ENCODE measurements around the gene NDFIP1.
"Not testable (repeated sequence)": the region's sequence is repeated elsewhere in the genome, so short reads cannot be mapped to it uniquely, and the experiment has no call there.

The NDFIP1 gene

DNA sequence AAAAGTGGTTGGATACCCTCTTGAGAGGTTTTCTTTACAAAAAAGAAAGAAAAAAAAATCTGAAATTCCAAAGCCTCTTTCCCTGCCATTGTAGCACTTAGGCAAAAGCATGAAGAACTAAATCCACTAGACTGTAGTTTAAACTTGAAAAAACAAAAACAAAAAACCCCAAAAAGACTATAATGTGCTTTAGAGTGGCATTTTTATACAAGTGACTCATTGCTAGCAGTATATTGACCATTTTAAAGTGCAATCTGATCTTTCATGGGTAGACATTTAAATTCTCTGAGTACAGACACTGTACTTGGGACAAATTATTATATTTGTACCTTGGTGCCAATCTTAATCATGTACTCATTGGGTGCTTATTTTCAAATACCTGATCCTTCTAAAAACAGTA, 50.8 kb downstream of the NDFIP1 start:
- DNase-seq, result no peak

DNA sequence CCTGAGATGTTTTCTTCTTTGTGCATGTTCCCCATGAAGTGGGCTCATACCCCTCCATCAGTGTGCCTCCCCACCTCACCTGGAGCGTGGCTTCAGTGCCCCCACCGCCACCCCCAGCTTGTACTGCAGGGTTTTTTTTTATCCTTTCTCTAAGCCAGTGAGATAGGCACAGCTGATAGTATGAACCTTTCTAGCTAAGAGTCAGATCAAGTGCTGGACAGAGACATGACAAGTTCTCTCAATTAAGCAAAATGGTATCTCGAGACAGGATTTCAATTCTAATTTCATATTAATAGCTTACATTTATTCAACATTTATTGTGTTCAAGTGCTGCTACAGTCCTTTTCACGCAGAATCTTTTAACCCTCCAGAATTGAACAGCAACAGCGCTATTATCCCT, 55.7 kb downstream of the NDFIP1 start:
- DNase-seq, result no peak

DNA sequence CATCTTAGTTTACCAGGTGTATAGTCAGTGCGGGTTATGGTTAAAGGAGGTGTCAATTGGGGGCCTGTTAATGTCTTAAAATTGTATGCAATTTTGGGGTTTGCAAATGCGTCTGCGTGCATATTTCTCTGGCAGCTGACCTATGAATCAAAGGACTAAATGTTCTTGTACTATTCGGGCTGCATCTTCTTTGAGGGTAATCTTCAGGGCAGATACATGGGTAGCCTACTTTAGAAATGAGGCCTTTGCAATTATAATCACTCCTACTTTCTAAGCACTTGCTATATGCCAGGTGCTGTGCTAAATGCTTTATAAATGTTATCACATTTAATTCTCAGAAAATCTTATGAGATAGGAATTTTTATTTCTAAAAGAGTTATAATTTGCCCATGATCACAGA, 58.2 kb downstream of the NDFIP1 start:
- DNase-seq, result no peak

DNA sequence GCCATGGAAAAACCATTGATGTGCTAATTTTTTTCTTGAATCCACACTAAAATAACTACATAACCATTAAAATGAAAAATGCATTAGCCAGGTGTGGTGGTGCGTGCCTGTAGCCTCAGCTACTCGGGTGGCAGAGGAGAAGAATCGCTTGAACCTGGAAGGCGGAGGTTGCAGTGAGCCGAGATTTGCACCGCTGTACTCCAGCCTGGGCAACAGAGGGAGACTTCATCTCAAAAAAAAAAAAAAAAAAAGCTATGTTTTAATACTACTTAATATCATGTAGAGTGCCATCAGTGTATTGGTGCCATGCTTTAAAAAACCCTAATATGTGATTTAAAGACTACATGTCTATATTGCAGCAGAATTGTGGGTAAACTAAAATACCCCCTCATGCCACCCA, 58.9 kb downstream of the NDFIP1 start:
- DNase-seq, result no peak

DNA sequence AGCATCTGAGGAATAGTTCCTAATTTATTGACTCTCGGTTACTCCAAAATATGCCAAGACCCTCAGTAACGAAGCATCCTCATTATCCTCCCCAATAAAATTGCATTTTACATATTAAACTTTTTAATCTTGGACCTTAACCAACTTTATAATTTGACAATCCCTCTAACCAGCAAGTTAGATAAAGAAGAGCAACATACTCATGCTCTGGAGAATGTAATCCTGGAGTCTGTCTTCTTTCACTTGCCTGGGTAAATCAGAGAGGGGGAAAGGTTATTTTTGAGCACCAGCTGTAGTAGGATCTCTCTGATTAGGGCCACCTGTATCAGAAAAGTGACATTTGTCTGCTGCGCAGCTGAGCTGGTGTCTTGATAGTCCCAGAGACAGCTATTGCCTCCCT, 59.8 kb downstream of the NDFIP1 start:
- no peak for DNase-seq

DNA sequence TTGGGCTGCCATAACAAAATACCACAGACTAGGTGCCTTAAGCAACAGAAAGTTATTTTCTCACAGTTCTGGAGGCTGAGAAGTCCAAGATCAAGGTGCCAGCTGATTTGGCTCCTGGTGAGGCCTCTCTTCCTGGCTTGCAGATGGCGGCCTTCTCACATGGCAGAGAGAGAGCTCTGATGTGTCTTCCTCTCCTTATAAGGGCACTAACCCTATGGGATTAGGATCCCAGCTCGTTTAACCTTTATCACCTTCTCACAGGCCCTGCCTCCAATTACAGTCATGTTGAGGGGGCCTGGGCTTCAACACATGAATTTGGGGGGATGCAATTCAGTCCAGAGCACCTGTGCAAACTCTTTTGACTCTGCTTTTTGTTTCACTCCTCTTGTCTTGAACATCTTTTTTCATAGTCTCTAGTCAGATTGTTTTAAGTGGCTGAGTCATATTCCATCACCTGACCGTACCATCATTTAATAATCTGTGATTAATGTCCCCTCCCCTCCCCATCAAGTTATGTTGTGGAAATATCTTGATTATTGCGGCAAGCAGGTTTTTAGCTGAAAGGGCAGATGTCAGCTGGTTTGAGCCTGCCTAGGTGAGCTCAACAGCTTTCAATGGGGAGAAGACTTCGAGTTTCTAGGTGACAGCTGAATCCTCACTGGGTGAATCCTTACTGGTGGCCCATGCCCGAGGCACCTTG, 61.8 kb downstream of the NDFIP1 start:
- no peak for DNase-seq

DNA sequence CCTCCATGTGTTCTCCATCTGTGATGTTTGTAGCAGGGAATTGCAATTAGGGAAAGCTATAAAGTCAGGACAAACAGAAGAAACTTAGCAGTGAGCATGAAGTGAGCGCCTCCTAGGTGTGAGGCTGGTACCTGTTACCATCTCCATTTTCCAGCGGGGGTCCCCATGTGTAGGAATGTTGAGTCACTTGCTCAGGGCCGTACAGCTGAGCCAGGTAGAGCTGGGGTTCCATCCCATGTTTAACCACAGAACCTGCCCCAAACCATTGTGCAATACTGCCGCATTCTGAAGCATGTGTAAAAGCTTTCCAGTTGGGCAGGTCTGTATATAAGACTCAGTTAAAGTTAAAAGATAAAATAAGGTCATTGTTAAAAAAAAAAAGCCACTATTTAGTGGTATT, 62.7 kb downstream of the NDFIP1 start:
- DNase-seq, result no peak

DNA sequence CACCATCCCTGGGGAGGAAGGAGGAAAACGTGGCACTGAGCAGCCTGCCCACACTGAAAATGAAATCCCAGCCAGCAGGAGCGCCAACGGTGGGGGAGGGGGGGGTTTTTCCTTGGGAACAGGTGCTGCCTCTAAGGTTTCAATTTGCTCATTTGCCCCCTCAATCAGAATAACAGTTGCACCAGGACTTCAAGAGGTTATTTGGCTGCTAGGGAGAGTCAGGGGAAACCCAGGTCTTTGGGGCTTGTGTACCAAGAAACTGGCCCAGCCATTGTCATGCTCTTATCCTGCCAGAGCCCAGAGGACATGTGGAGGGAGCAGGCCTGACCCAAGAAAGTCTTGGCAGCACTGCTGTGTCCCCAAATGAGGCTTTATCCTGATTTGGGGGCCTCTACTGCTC, 66.5 kb downstream of the NDFIP1 start:
- peak; percentile 34 for DNase-seq

DNA sequence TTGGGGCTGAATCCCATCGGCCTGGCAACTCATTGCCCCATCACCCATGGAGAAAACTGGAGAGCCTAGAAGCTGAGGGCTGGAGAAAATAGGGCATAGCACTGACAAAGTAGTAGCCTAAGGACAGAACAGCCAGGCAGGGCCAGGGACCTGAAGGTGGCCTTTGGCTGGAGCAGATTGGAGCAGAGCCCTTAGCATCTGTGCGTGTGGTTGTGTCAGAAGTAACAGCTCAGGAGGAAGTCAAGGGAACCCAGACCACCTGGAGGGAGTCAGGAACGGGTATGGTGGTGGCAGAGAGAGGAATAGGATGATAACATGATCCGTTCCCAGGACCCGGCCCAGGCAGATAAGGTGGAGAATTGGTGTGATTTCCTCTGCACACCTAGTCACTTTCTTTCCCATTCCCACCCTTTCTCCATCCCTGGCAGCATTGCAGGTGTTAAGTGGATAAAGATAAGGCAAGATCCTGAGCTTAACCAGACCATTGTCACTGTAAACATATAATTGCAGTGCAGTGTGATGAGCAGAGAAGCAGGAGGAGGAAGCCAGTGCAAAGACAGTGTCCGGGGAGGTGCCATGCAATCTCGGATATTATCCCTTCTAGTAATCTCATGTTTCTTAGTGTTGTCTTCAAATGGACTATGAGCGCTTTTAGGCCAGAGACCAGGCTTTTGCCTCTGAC, 67.0 kb downstream of the NDFIP1 start:
- peak; percentile 9 for DNase-seq

DNA sequence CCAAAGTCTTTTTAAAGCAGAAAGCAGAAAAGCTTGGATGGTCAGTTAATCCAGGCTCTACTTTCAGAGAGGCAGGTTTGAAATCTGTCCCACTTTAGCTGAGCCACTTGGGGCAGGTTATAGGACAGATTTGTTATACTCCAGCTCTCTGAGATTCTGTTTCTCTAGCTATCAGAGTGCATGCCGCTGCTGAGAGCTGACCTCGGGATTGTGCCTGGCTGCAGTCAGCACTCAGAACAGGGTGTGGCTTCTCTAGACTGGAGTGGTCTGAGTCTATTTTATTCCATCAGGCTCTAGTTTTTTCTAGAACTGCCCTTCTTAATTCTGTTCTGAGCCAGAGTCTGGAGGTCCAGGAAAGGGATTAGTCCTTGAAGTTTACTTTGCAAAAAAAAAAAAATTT, 67.7 kb downstream of the NDFIP1 start:
- DNase-seq, result peak; percentile 12

DNA sequence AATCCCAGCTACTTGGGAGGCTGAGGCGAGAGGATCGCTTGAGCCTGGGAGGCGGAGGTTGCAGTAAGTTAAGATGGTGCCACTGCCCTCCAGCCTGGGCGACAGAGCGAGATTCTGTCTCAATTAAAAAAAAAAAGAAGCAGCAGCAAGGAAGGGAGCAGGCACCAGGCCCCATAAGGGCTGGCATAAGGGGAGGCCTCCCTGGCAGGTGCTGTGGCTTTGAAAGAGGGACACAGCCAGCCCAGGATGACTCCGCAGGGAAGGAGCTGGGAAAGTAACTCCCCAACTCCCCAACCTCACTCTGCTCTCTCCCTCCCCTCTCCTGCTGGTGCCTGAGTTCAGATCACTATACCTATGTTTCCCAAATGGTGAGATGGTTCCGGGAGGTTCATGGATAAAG, 70.1 kb downstream of the NDFIP1 start:
- peak; percentile 28 for DNase-seq

DNA sequence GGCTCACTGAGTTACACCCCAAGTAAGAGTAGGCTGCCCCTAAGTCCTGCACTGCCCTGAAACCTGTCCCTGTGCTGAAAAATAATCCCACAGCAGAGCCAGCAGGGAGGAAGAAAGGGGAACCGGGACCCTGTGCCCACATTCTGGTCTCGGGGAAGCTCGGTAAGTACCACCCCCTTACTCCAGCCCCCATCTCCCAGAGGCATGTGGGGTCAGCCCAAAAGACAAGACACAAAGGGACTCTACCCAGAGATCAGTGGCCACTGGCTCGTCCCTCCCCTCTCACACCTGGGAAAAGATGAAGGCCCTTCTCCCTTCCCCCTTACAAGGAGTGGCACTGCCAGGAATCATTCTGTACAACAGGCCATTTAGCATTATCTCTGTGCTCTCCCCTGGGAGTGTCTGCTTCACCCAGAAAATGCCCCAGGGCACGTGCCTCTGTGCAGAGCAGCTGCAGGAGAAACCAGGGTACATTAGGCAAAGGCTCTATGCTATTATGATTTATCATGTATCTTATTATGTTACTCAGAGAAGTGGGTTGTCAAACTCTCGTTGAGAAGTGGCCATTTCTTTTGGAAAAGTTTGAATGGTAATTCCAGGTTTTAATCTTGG, 71.3 kb downstream of the NDFIP1 start:
- DNase-seq, result peak; percentile 39

DNA sequence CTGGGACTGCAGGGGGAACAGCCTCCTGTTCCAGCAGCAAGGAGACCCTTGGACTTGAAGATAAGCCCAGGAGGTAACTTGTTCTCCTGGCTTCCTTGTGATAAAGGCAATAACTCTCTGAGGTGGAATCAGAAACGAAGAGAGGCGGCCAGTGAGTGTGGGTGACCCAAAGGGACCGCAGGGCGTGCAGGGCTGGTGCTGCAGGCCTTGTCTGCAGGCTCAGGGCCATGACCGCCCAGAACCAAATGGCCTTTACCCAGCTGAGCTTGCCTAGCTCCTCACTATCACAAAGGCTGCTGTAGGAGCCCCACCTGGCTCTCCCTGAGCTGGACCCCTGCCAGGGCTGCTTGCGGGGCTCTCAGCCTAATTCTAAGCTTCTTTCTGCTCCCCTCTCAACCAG, 72.5 kb downstream of the NDFIP1 start:
- DNase-seq, result peak; percentile 44

DNA sequence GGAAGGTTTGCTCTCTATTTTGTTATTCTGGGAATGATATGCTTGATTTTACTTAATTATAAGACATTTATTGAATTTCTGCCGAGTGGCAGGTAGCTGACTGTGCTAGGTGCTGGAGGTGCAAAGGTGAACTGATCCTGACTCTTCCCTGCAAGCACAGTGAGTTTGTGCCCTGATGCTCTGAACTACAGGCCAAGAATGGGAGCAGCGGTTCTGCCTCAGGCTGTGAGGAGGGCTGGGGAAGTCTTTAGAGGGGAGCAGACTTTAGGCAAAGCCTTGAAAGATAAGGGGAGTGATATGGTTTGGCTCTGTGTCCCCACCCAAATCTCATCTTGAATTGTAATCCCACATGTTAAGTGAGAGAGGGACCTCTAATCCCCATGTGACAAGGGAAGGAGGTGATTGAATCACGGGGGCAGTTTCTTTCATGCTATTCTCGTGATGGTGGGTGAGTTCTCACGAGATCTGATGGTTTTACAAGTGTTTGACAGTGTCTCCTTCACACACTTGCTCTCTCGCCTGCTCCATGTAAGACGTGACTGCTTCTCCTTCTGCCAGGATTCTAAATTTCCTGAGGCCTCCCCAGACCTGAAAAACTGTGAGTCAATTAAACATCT, 73.1 kb downstream of the NDFIP1 start:
- no peak for DNase-seq

DNA sequence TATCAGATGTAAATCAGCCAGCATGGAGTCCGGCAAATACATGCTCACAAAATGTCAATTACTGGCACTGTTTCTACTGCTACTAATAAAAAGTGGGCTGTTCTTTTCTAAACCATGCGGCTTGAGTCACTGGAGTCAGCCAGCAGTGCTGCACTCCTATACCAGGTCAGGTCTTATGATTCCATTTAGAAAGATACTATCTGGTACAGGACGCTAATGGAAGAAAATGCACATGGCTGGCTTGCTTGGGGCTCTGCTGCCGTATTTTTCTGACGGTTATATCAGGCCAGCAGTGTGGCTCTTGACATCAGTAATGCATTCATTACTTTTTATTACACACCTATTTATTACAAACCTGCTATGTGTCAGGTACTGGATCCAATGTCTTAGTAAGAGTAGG, 74.3 kb downstream of the NDFIP1 start:
- DNase-seq, result peak; percentile 16

DNA sequence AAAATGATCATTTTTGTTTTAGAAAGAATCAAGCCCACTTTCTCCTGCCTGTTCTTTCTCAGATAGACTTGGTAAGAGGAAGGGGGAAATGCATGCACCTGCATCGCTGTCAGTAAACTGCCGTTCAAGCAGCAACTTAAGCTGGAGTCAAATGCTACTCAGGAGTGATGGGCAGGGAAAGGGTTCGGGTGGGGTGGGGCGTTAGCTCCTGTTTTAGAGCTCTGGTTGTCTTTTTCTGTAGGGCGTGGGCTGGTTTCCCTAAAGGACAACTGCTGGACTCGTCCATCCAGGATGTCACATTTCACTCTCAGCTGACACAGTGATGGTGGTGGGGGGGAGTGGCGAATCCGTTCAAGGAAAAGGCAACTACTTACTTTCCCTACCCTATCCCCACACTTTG, 75.0 kb downstream of the NDFIP1 start:
- DNase-seq, result peak; percentile 34

DNA sequence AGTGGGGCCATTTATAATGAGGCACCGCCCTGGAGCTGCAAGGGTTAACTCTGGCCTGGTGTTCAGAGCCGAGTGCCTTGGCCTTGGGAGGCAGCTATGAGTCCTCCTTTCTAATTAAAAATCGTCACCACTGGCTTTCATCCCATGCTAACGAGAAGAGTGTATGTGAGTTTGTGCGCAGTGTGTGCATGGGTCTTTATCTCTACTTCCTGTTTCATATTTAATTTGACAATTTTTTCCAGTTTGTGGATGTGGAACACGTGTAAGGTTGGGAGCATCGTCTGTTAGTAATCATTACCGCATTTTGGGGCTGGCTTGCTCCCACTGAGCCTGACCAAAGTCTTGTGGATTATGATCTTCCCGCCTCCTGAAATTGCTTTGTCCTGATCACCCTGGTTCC, 76.4 kb downstream of the NDFIP1 start:
- peak; percentile 14 for DNase-seq

DNA sequence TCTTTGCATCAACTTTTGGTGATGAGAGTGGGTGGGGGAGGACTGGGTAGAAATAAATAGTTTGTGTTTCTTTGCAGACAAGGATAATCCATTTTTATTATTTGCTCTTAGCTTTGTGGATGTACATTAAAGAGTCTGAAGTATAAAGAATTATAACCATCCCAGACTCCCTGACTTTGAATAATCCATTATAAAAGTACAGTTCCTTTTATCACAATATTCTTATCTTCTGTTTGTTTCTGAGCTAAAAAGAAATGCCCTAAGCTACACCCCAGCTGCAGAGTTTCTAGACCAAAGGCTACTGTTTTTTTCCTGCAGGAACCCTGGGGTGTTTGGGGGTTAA, 77.9 kb downstream of the NDFIP1 start:
- DNase-seq, result no peak

DNA sequence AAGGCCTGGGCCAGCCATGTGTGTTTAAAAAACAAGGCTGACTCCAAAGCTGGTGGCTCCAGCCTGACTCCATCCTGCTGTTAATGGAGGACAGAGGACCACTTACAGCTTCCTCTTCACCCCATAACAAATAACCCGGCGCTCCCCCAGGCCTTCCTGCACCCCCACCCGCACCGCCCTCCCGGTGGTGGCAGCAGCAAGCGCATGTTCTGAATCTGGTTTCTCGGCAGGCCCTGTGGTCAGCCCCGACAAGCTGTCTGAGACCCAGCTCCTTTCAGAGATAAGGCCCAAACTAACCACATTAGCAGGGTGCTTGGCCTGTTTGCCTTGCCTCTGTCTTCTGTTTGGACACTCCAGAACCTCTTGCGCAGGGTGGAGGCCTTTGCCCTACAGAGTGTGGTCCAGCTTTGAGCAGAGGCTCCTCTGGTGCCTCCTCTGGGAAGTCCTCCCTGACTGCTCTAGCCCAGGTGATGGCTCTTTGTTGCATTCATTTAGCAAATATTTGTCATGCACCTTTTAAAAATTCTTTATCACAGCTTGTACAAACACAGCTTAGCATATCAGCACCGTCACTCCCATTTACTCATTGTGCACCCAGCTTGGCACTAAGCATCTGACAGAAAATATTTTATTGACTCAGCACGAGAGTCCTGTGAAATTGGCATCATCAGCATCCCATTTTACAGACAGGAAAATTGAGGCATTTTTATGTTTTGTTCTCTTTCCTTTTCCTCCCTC, 78.4 kb downstream of the NDFIP1 start:
- peak; percentile 57 for DNase-seq

DNA sequence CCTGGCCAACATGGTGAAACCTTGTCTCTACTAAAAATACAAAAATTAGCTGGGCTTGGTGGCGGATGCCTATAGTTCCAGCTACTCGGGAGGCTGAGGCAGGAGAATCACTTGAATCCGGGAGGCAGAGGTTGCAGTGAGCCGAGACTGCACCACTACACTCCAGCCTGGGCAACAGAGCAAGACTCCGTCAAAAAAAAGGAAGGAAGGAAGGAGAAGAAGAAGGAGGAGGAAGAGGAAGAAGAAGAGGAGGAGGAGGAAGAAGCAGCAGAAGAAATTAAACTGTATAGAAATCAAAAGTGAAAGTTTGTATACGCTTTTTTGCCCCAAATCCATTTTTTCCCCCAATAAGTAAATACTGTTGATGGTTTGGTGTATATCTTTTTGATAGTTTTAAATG, 80.1 kb downstream of the NDFIP1 start:
- not testable (repeated sequence) for DNase-seq

DNA sequence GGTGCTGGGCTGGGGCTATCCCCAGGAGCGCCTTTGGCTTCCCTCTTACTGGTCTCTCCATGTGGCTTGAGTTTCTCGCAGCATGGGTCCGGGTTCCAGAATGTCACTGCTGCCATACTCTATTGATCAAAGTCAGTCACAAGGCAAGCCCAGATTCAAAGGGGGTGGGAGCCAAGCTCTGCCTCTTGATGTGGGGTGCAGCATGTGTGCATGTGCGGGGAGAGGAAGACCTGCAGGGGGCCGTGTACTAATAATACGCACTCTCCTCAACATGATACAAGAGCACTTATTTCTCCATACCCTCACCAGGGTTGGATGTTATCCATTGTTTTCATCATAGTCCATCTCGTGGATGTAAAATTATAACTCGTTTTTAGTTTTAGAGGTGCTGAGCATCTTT, 81.2 kb downstream of the NDFIP1 start:
- no peak for DNase-seq

DNA sequence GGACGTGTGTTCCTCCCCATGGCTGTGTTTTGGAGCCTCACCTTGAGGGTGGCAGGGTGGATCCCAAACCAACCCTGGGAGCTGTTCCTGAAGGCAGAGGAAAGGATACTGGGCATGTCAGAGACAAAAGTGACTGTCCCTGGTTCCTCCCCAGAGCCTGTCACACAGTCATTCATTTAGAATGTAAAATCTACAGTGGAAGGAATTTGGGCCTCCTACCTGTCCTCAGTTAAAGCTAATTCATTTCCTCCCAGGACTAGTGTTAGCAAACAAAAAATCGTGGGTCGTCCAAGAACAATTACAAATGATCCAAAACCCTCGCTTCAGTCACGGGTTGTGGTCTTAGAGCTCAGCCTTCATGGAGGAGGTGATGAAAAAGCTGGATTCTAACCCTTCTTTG, 83.2 kb downstream of the NDFIP1 start:
- DNase-seq, result no peak

All from activated effector memory CD4-positive, alpha-beta T cell treated with anti-CD3 and anti-CD28 coated beads, Interleukin-2, amount 50 U/mL, for 16 hours (primary cell).